ENCODE data around the gene ORM1.

DNA sequence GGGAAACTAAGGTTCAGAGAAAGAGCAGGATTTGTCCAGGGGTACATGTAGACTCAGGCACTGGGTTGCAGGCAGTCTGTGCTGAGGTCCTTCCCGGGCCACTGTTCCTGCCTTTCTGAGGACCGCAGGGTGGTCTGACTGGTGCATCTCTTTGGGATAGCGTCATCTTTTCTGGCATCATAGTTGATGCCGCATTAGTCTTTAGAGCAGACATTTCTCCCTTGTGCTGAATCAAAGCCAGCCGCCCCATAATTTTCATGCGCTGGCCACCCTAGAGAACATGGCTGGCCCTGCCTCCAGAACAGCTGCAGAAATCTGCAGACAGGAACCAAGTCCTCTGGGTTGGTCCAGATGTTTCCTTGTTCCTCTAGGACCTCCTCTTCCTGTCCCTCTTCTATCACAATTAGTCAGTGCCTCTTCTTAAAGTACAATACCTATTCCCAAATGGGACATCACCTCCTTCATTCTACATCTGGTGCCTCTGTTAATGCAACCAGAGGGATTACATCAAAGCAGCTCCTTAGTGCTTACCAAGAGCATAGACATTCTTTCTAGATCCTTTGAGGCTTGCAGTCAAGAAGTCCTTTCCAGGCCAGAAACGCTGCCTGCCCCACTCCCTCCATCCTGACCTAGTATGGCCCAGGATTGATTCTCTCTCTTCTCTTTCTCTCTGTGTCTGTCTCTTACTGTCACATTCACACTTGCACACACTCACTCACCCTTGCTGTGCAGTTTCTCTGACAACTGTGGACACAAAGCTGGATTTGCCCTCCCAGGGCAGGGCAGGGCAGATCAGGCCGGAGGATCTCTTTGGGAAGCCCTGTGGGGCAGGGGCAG, 42.0 kb upstream of the ORM1 start:
- TF ChIP-seq, protein P1, sequence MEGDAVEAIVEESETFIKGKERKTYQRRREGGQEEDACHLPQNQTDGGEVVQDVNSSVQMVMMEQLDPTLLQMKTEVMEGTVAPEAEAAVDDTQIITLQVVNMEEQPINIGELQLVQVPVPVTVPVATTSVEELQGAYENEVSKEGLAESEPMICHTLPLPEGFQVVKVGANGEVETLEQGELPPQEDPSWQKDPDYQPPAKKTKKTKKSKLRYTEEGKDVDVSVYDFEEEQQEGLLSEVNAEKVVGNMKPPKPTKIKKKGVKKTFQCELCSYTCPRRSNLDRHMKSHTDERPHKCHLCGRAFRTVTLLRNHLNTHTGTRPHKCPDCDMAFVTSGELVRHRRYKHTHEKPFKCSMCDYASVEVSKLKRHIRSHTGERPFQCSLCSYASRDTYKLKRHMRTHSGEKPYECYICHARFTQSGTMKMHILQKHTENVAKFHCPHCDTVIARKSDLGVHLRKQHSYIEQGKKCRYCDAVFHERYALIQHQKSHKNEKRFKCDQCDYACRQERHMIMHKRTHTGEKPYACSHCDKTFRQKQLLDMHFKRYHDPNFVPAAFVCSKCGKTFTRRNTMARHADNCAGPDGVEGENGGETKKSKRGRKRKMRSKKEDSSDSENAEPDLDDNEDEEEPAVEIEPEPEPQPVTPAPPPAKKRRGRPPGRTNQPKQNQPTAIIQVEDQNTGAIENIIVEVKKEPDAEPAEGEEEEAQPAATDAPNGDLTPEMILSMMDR (conservative IDR thresholded peaks at IDR 0.05; ENCODE audit: low read length) = no peak
- TF ChIP-seq EZH2phosphoT487 (IDR thresholded peaks at IDR 0.05; ENCODE audit: borderline replicate concordance, low read depth, low read length) = no peak
